ENCODE results near the gene TNRC18. TPM values are rescaled to one million over a fixed set of nuclear protein-coding genes. Genes with fewer than 3 reads are reported as not detected.

Gene TNRC18
- total RNA-seq, 2 experiments from 2014 or later, result 37.3 to 40.4 TPM

DNA sequence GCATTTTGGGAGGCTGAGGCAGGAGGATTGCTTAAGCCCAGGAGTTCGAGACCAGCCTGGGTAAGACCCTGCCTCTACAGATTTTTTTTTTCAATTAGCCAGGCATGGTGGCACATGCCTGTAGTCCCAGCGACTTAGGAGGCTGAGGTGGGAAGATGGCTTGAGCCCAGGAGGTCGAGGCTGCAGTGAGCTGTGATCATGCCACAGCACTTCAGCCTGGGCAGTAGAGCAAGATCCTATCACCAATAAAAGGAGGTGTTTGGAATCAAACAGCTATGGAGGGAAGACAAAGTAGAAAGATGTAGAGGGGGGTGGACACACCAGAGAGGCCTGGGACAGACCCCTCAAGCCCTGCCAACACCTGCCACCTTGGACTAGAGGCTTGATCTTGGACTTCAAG lies 9.1 kb upstream of the TNRC18 start:
- ChIA-PET CTCF (interaction anchor here (2.0 kb wide), 1 partner anchor 10 kb away, joined by 5 read pairs; the partner anchor contains the start of gene TNRC18), POLR2A (no interaction called here)
- no peak overlapping the region for H3K4me3 Mint-ChIP-seq
- peaks cover 16% of the 10 kb centered on the region for H3K36me3 Mint-ChIP-seq
- no peak for DNase-seq
- peaks cover 9% of the 10 kb centered on the region for H3K4me1 Mint-ChIP-seq (ENCODE audit: low read depth)
- H3K27me3 Mint-ChIP-seq, result peaks cover 39% of the 10 kb centered on the region
- no peak overlapping the region for H3K27ac Mint-ChIP-seq
- intact Hi-C loops (cut with micrococcal nuclease), result no loop called here
- peaks cover 11% of the 10 kb centered on the region for H3K9me3 Mint-ChIP-seq

DNA sequence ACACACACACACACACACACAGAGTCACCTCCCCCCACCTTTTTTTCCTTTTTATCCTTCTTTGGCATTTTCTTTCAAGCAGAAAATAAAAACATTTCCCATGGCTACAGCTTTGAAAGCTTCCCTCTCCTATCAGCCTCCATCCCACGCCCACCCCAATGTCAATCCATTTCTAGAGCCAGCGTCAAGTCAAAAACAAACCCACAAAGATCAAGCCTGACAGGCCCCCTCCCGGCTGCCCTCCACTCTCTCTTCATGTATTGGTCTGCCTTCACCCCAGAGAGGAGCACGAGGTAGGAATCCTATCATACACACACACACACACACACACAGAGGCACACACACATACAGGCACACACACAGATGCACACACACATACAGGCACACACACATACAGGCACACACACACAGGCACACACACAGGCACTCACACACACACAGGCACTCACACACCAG lies 8.0 kb upstream of the TNRC18 start:
- no peak overlapping the region for H3K4me3 Mint-ChIP-seq
- intact Hi-C loops (cut with micrococcal nuclease), result no loop called here
- ChIA-PET CTCF (no interaction called here), POLR2A (no interaction called here)
- peaks cover 16% of the 10 kb centered on the region for H3K4me1 Mint-ChIP-seq (ENCODE audit: low read depth)
- peaks cover 10% of the 10 kb centered on the region for H3K36me3 Mint-ChIP-seq
- peaks cover 47% of the 10 kb centered on the region for H3K27me3 Mint-ChIP-seq
- peaks cover 5% of the 10 kb centered on the region for H3K9me3 Mint-ChIP-seq
- no peak for DNase-seq
- H3K27ac Mint-ChIP-seq, result no peak overlapping the region

DNA sequence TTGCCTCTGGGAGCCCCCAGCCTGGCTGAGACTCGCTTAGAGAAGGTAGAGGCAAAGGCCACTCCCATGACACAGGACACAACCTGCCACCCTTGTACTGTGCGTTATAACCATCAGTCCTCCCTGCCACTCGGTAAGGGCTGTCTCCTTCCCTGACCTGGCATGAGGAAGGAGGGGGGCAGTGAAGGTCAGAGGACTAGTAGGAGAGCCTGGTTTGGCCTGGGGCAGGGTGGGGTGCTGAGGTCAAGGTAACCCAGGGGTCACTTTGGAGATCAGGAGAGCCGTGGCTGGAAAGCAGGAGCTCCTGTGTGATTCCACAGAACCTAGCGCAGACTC lies 6.9 kb upstream of the TNRC18 start:
- ChIA-PET POLR2A (no interaction called here), CTCF (interaction anchor here (1.9 kb wide), 1 partner anchor 34 kb away, joined by 7 read pairs; no protein-coding TSS in a partner anchor)
- peaks cover 10% of the 10 kb centered on the region for H3K36me3 Mint-ChIP-seq
- no peak overlapping the region for H3K27ac Mint-ChIP-seq
- H3K27me3 Mint-ChIP-seq, result peaks cover 55% of the 10 kb centered on the region
- peaks cover 21% of the 10 kb centered on the region for H3K4me1 Mint-ChIP-seq (ENCODE audit: low read depth)
- intact Hi-C loops (cut with micrococcal nuclease), result no loop called here
- peaks cover 5% of the 10 kb centered on the region for H3K9me3 Mint-ChIP-seq
- no peak overlapping the region for H3K4me3 Mint-ChIP-seq
- no peak for DNase-seq

DNA sequence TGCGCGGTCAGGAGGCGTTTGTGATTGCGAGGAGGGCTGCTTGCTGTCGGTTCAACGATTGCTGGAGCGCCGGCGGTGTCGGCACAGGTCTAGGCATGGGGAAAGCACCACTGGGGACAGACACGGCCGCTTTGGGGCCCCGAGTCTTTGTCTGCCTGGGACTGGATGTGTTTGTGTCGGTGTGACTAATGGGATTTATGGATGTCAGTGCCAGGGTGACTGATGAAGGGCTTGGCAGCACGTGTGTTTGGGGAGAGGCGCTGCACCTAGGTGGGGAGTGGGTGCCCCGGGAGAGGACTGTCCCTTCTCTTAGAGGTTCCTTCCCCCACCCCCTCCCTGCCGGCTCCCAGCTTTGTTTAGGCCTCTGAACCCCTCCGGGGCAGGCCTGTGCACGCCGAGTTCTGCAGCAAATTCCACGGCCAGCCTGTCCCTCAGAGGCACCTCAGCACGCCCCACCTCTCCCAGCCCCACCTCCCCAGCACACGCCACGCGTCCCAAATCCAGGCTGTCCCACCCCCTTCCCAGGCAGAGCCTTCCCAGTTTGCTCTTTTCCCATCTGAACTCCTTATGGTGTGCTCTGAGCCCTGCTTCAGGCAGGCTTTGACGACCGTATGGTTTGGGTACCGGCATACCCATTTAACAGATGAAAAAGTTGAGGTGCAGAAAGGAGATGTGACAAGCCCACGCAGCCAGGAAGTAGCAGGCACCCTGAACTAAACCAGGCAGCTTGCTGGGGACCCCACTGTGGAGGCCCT lies 6.4 kb upstream of the TNRC18 start:
- peaks cover 10% of the 10 kb centered on the region for H3K36me3 Mint-ChIP-seq
- no peak overlapping the region for H3K4me3 Mint-ChIP-seq
- CTCF ChIA-PET, result interaction anchor here (1.9 kb wide), 1 partner anchor 33 kb away, joined by 7 read pairs; no protein-coding TSS in a partner anchor
- POLR2A ChIA-PET, result no interaction called here
- peaks cover 5% of the 10 kb centered on the region for H3K9me3 Mint-ChIP-seq
- H3K4me1 Mint-ChIP-seq (ENCODE audit: low read depth), result peaks cover 26% of the 10 kb centered on the region
- peak; percentile 30 for DNase-seq
- intact Hi-C loops (cut with micrococcal nuclease), result no loop called here
- no peak overlapping the region for H3K27ac Mint-ChIP-seq
- H3K27me3 Mint-ChIP-seq, result peaks cover 59% of the 10 kb centered on the region

DNA sequence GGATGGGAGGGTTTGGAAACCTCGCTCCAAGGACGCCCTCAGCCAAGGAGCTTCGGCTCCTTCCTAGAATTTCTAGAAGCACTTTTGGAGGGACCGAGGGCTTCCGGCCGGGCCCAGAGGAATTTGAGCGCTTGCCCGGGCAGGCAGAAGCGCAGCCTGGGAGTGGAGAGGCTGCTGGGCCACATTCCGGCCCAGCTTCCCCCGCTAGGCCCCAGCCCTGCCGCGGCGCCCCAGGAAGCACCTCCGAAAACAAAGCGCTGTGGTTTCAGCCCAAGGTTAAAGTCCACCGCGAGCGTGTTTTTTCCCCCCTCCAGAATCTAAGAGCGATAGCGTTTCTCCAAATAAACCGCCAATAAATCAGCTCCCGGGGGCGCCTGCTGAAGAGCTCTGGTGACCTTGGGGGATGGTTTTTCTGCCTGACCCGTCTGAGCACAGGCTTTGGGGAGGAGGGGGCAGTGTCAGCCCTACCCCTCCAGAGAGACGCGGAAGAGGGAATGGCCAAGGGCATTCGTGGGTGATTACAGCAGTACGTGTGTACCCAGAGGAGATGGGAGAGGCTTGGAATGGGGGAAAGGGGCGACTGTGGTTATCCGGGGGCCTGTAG lies 5.7 kb upstream of the TNRC18 start:
- intact Hi-C loops (cut with micrococcal nuclease), result no loop called here
- peaks cover 62% of the 10 kb centered on the region for H3K27me3 Mint-ChIP-seq
- H3K27ac Mint-ChIP-seq, result no peak overlapping the region
- POLR2A ChIA-PET, result no interaction called here
- peaks cover 5% of the 10 kb centered on the region for H3K9me3 Mint-ChIP-seq
- CTCF ChIA-PET, result interaction anchor here (1.9 kb wide), 1 partner anchor 33 kb away, joined by 7 read pairs; no protein-coding TSS in a partner anchor
- H3K36me3 Mint-ChIP-seq, result peaks cover 5% of the 10 kb centered on the region
- DNase-seq, result peak; percentile 12
- H3K4me1 Mint-ChIP-seq (ENCODE audit: low read depth), result peaks cover 32% of the 10 kb centered on the region
- no peak overlapping the region for H3K4me3 Mint-ChIP-seq

DNA sequence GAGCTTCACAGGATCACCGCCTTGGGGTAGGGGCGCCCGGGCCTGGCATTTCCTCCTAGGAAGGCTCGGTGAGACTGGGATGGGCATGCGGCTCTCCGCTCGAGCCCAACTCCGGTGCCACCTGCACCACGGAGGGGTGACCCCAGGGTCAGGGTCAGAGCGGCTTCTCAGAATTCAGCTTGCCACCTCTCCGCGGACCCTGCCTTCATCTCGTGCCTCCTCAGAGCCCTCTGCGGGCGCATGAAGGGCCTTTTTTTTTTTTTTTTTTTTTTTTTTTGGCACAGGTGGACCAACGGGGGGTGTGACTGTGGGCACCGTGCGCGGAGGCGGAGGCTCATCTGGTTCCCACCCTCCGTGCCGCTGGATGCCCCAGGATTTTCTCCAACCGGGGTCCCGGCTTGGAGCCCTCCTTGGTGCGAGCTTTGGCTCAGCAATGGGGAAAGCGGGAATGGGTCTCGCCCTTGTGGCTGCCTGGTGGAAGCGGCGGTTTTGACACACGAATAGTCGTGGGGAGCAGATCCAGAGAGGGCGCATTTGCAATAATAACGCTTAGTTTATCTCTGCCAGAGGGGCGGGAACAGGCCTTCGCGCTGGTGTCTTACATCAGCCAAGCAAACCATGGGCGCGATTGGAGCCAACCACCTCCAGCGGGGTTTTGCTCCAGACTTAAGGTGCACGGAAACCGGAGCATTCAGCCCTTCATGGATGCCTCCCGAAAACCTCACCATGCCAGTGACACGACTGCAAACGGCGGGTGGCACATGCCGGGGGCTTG lies 5.0 kb upstream of the TNRC18 start:
- intact Hi-C loops (cut with micrococcal nuclease), result no loop called here
- H3K36me3 Mint-ChIP-seq, result peaks cover 4% of the 10 kb centered on the region
- peak; percentile 19 for DNase-seq
- CTCF ChIA-PET, result interaction anchor here (1.9 kb wide), 1 partner anchor 32 kb away, joined by 7 read pairs; no protein-coding TSS in a partner anchor
- POLR2A ChIA-PET, result no interaction called here
- peak overlapping the region; percentile 5 for H3K4me3 Mint-ChIP-seq
- H3K27me3 Mint-ChIP-seq, result peaks cover 61% of the 10 kb centered on the region
- H3K4me1 Mint-ChIP-seq (ENCODE audit: low read depth), result peaks cover 32% of the 10 kb centered on the region
- H3K27ac Mint-ChIP-seq, result no peak overlapping the region
- H3K9me3 Mint-ChIP-seq, result peaks cover 5% of the 10 kb centered on the region

DNA sequence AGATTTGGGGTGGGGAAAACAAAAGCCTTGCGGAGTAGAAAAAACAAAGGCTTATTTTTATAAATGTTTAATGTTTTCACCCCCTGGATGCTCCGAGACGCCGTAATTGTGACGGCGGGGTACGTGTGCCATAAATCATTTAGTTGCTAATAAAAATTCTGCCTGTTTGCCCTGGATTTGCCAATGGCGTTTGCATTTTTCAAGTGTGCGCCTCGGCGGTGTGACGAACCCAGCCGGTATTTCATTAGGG lies 2.5 kb upstream of the TNRC18 start:
- CTCF ChIA-PET, result interaction anchor here (0.8 kb wide), 1 partner anchor 60 kb away, joined by 3 read pairs; no protein-coding TSS in a partner anchor
- intact Hi-C loops (cut with micrococcal nuclease), result no loop called here
- peak; percentile 11 for DNase-seq
- Mint-ChIP-seq H3K4me3 (no peak overlapping the region), H3K27me3 (peaks cover 55% of the 10 kb centered on the region), H3K27ac (no peak overlapping the region), H3K4me1 (ENCODE audit: low read depth) (peaks cover 35% of the 10 kb centered on the region), H3K36me3 (no peaks in the 10 kb centered on the region), H3K9me3 (no peaks in the 10 kb centered on the region)
- POLR2A ChIA-PET, result no interaction called here

DNA sequence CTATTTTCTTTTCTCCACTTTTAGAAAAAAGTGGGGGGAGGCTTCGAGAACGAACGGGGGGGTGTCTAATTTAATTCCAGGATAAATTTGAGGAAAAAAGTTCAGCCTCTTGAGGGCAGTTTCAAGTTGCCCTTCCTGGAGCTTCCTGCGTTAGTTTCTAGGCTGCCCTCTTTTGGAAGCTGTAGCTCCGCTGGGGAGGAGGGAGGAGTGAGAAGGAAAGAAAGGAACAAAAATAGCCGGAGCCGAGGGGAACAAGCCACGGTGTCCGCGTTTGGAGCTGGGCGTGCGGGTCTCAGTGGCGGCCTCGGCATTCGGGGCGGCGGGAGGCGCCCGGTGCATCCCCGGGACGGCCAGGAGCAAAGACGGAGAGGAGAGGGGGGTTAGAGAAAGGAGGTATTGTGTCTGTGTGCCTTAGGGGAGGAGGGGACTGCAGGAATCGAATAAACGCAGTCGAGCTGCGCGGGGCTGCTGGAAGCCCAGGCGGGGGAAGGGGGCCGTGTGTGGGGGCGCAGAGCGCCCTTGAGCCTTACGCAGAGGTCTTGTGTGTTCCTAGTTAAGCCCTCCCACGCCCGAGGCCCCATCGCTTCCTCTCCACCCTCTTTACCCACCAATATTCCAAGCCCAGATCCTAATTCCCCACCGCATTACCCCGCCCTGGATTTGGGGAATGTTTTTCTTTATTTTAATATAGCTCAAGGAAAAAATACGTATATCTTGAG lies 2.0 kb upstream of the TNRC18 start:
- CTCF ChIA-PET, result interaction anchor here (0.8 kb wide), 1 partner anchor 59 kb away, joined by 3 read pairs; no protein-coding TSS in a partner anchor
- no peaks in the 10 kb centered on the region for H3K36me3 Mint-ChIP-seq
- peak overlapping the region; percentile 20 for H3K4me3 Mint-ChIP-seq
- peaks cover 36% of the 10 kb centered on the region for H3K4me1 Mint-ChIP-seq (ENCODE audit: low read depth)
- intact Hi-C loops (cut with micrococcal nuclease), result no loop called here
- H3K27ac Mint-ChIP-seq, result peak overlapping the region; percentile 34
- H3K27me3 Mint-ChIP-seq, result peaks cover 56% of the 10 kb centered on the region
- H3K9me3 Mint-ChIP-seq, result no peaks in the 10 kb centered on the region
- POLR2A ChIA-PET, result no interaction called here
- DNase-seq, result peak; percentile 11

DNA sequence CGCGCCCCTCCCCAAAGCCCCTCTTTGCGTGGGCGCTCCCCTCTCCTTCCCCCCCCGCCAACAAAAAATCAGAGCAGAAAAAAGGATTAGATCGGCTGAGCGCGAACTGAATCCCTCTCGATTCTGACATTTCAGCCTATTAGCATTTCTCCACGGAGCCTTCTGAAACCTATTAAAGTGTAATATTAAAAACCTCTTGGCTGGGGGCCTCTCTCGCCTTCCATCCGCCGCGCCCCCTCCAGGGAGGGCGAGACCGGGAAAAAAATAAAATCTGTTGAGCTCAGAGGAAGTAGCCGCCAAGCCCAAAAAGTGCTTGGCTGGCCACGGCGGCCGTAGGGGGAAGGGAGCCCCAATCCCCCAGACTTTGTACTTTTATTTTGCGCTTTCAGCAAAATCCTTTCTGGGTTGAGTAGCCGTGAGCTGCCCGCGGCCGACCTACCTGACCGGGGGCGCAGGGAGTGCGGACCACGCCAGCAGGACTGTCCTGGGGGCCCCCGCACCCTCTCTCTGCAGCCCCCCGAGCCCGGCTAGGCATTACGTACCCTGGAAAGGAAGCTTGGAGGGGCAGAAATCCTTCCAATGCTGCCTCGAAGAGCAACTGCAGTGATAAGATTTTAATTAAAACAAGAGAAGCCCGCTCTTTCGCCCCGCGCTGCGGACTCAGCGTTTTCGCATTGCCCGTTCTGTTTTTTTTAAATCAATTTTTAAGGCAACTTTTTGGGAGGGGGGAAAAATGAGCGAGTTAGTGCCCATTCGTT lies 1.3 kb upstream of the TNRC18 start:
- no peaks in the 10 kb centered on the region for H3K9me3 Mint-ChIP-seq
- H3K4me1 Mint-ChIP-seq (ENCODE audit: low read depth), result peaks cover 43% of the 10 kb centered on the region
- peak overlapping the region; percentile 39 for H3K27ac Mint-ChIP-seq
- no peaks in the 10 kb centered on the region for H3K36me3 Mint-ChIP-seq
- peaks cover 53% of the 10 kb centered on the region for H3K27me3 Mint-ChIP-seq
- peak; percentile 14 for DNase-seq
- intact Hi-C loops (cut with micrococcal nuclease), result no loop called here
- POLR2A ChIA-PET, result no interaction called here
- H3K4me3 Mint-ChIP-seq, result peak overlapping the region; percentile 57
- CTCF ChIA-PET, result interaction anchor here (0.8 kb wide), 1 partner anchor 59 kb away, joined by 3 read pairs; no protein-coding TSS in a partner anchor

DNA sequence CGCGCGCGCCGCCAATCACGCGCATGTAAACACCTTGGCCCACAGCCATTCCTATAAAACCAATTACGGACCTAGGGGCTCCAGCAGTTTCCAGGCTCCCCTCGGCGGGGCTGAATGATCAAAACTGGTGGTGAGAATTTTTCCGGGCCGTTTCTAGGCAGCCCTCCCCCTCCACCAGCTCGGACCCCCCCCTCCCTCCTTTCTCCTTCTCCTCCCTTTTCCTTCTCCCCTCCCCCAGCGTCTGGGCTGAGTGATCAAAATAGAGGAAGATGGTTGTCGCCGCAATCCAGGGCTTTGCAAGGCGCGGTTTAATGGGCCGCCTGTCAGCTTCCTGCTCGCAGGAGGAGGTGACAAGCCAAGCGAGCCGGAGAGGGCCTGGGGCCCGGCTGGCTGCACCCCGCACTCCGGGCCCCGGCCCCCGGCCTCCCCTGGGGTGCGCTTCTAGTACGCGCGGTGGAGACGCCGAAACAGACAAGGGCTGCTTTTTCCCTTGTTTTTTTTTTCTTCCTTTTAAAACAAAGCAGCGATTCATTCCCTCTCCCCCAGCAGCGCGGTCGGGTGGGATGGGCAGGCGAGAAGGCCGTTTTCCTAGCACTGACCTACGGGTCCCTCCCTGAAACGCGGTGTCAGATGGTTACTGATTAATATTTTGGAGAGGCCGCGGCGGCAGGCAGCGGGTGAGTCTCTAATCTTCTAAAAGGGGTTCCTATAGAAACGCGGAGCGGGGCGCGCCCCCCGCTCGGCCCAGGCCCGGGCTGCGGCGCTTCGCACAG lies 528 bp upstream of the TNRC18 start:
- Mint-ChIP-seq H3K36me3 (no peaks in the 10 kb centered on the region), H3K27ac (no peak overlapping the region), H3K9me3 (no peaks in the 10 kb centered on the region), H3K4me1 (ENCODE audit: low read depth) (peaks cover 43% of the 10 kb centered on the region), H3K4me3 (peak overlapping the region; percentile 65), H3K27me3 (peaks cover 51% of the 10 kb centered on the region)
- peak; percentile 70 for DNase-seq
- POLR2A ChIA-PET, result no interaction called here
- CTCF ChIA-PET, result interaction anchor here (1.1 to 1.8 kb wide), 2 partner anchors 28 to 70 kb away, joined by 3 to 10 read pairs; no protein-coding TSS in a partner anchor
- intact Hi-C loops (cut with micrococcal nuclease), result loop anchor here (2.0 kb wide), 1 partner anchor 27 kb away; no protein-coding TSS in a partner anchor

Data from activated CD4-positive, alpha-beta memory T cell treated with anti-CD3 and anti-CD28 coated beads for 36 hours (primary cell).